SK-N-SH (cell line): ENCODE data around the gene LHPP. TPM values are rescaled to one million over a fixed set of nuclear protein-coding genes. Genes with fewer than 3 reads are reported as not detected.
A peak's percentile ranks its signal among the peaks of the same experiment; 100 is the strongest.

Experiments used
- CTCF ChIA-PET: fragments of 300-600, 350-600 bp; formaldehyde crosslinking; extraction: SDS; loops from one replicate; lab custom pipeline; 2021; lab: Yijun Ruan, JAX
- POLR2A ChIA-PET: fragments of 350-600 bp; sonication (Branson Sonifier 250); formaldehyde crosslinking; extraction: SDS; loops from one replicate; lab custom pipeline; 2020; ENCODE audit warnings: antibody characterized with exemption, inconsistent platforms; lab: Yijun Ruan, JAX
- DNase-seq: peaks from one replicate; pipeline ENCODE4 v3.0.0; 2012
- H2AFZ ChIP-seq: fragments of 200-600 bp; sonication (generic); 2 replicates; pipeline ENCODE4 v1.8.1; 2016; ENCODE audit warnings: antibody characterized with exemption, mild to moderate bottlenecking, low read depth
- H3F3A ChIP-seq: fragments of 200-600 bp; sonication (generic); replicated peaks from 2 replicates; pipeline ENCODE3; 2016; ENCODE audit warnings: antibody characterized with exemption, mild to moderate bottlenecking; ENCODE audit not compliant: insufficient read depth
- H3K27ac ChIP-seq, 2 experiments: fragments of 200-500 bp in 1 of 2; fragments of 200-600 bp in 1 of 2; sonication (Bioruptor generic) in 1 of 2; sonication (generic), shearing (Covaris generic) in 1 of 2; 2 replicates each; pipeline versions ENCODE4 v1.5.1 to v1.6.1; 2014 to 2016; ENCODE audit warnings: low read depth in 2 of 2, inconsistent platforms in 1 of 2, low read length in 1 of 2, mild to moderate bottlenecking in 1 of 2, mixed read lengths in 1 of 2
- H3K27me3 ChIP-seq: fragments of 200-600 bp; sonication (generic), shearing (Covaris generic); 2 replicates; pipeline ENCODE4 v1.6.1; 2016; ENCODE audit warnings: mixed run types; ENCODE audit not compliant: insufficient read depth
- H3K36me3 ChIP-seq, 2 experiments: fragments of 200-500 bp in 1 of 2; fragments of 200-600 bp in 1 of 2; sonication (Bioruptor generic) in 1 of 2; sonication (generic) in 1 of 2; replicated peaks in 1 of 2; 2 replicates each; pipeline versions ENCODE3 to v1.5.1; 2014 to 2016; ENCODE audit warnings: low read length in 1 of 2, mild to moderate bottlenecking in 1 of 2; ENCODE audit not compliant: insufficient read depth in 2 of 2, control insufficient read depth in 1 of 2
- H3K4me1 ChIP-seq, 2 experiments: fragments of 200-500 bp in 1 of 2; fragments of 200-600 bp in 1 of 2; sonication (Bioruptor generic) in 1 of 2; sonication (generic), shearing (Covaris generic) in 1 of 2; 2 replicates each; pipeline versions ENCODE4 v1.5.1 to v1.6.1; 2014 to 2016; ENCODE audit warnings: low read depth in 1 of 2, low read length in 1 of 2, mixed run types in 1 of 2; ENCODE audit not compliant: insufficient read depth in 2 of 2, control insufficient read depth in 1 of 2
- H3K4me2 ChIP-seq: fragments of 200-600 bp; sonication (generic), shearing (Covaris generic); 2 replicates; pipeline ENCODE4 v1.6.1; 2017; ENCODE audit warnings: mixed run types
- H3K4me3 ChIP-seq, 2 experiments: fragments of 200-500 bp in 1 of 2; fragments of 200-600 bp in 1 of 2; sonication (Bioruptor generic) in 1 of 2; sonication (generic), shearing (Covaris generic) in 1 of 2; 2 replicates each; pipeline versions ENCODE4 v1.5.1 to v1.8.1; 2014 to 2016; ENCODE audit warnings: low read depth in 2 of 2, inconsistent platforms in 1 of 2, low read length in 1 of 2, mild to moderate bottlenecking in 1 of 2, mixed read lengths in 1 of 2, moderate library complexity in 1 of 2
- H3K79me2 ChIP-seq: fragments of 200-600 bp; sonication (generic); 2 replicates; pipeline ENCODE4 v1.8.1; 2017; ENCODE audit warnings: mild to moderate bottlenecking; ENCODE audit not compliant: insufficient read depth
- H3K9ac ChIP-seq: fragments of 200-600 bp; sonication (generic); 2 replicates; pipeline ENCODE4 v1.6.1; 2017; ENCODE audit warnings: mixed run types
- H3K9me2 ChIP-seq: fragments of 200-600 bp; sonication (generic); 2 replicates; pipeline ENCODE4 v1.6.1; 2017; ENCODE audit warnings: mixed run types
- H3K9me3 ChIP-seq: fragments of 200-600 bp; sonication (generic); 2 replicates; pipeline ENCODE4 v1.6.1; 2017; ENCODE audit warnings: mixed run types, mild to moderate bottlenecking, moderate library complexity
- H4K20me1 ChIP-seq: fragments of 200-600 bp; sonication (generic); 2 replicates; pipeline ENCODE4 v1.6.1; 2017; ENCODE audit warnings: mild to moderate bottlenecking, mixed run types; ENCODE audit not compliant: insufficient read depth
- CHD2 ChIP-seq: fragments of 150-350 bp; IDR thresholded peaks from 2 replicates; pipeline ENCODE4 v1.6.1; 2018; ENCODE audit warnings: low read length; ENCODE audit not compliant: partially characterized antibody
- ELF1 ChIP-seq: IDR thresholded peaks from 2 replicates; pipeline ENCODE4 v1.4.0; 2012
- EP300 ChIP-seq, 2 experiments: IDR thresholded peaks; 2 replicates each; pipeline versions ENCODE4 v1.4.0 to v1.6.1; 2012; ENCODE audit warnings: borderline replicate concordance in 1 of 2, low read depth in 1 of 2, low read length in 1 of 2
- EZH2phosphoT487 ChIP-seq: fragments of 200-600 bp; sonication (generic); IDR thresholded peaks from 2 replicates; pipeline ENCODE4 v1.6.1; 2017; ENCODE audit warnings: low read depth, mixed run types, mild to moderate bottlenecking, antibody characterized with exemption, moderate library complexity, borderline replicate concordance
- FOSL2 ChIP-seq: IDR thresholded peaks from 2 replicates; pipeline ENCODE4 v1.4.0; 2012; ENCODE audit warnings: low read depth, mild to moderate bottlenecking, moderate library complexity, borderline replicate concordance
- FOXJ3 ChIP-seq: sonication (generic); formaldehyde crosslinking; IDR thresholded peaks from 2 replicates; pipeline ENCODE4 v1.5.1; 2020; ENCODE audit warnings: mild to moderate bottlenecking, missing genetic modification reagents
- FOXM1 ChIP-seq: IDR thresholded peaks from 2 replicates; pipeline ENCODE4 v1.4.0; 2012; ENCODE audit warnings: low read depth, mild to moderate bottlenecking
- GABPA ChIP-seq: IDR thresholded peaks from 2 replicates; pipeline ENCODE4 v1.4.0; 2012; ENCODE audit warnings: low read depth, mild to moderate bottlenecking
- IRF3 ChIP-seq: fragments of 150-350 bp; IDR thresholded peaks from 2 replicates; pipeline ENCODE4 v1.6.1; 2016; ENCODE audit warnings: mild to moderate bottlenecking, low read depth, low read length
- MAX ChIP-seq: IDR thresholded peaks from 2 replicates; pipeline ENCODE4 v1.4.0; 2012; ENCODE audit warnings: low read depth
- NRF1 ChIP-seq: IDR thresholded peaks from 2 replicates; pipeline ENCODE4 v1.6.1; 2012; ENCODE audit warnings: low read depth, mild to moderate bottlenecking, low read length
- PBX3 ChIP-seq: IDR thresholded peaks from 2 replicates; pipeline ENCODE4; 2012
- RCOR1 ChIP-seq: fragments of 150-350 bp; IDR thresholded peaks from 2 replicates; pipeline ENCODE4 v1.6.1; 2017; ENCODE audit warnings: antibody characterized with exemption, low read length
- RFX5 ChIP-seq: IDR thresholded peaks from 2 replicates; pipeline ENCODE4 v1.6.1; 2012; ENCODE audit warnings: mild to moderate bottlenecking, improper control_type of control experiment, low read length
- RXRA ChIP-seq: IDR thresholded peaks from 2 replicates; pipeline ENCODE4 v1.4.0; 2012; ENCODE audit warnings: low read depth, mild to moderate bottlenecking, borderline replicate concordance
- SIN3A ChIP-seq: IDR thresholded peaks from 2 replicates; pipeline ENCODE4 v1.6.1; 2012; ENCODE audit warnings: low read depth, mild to moderate bottlenecking, low read length, moderate library complexity, borderline replicate concordance
- TAF1 ChIP-seq: IDR thresholded peaks from 2 replicates; pipeline ENCODE4 v1.6.1; 2012; ENCODE audit warnings: low read depth, mild to moderate bottlenecking, low read length, moderate library complexity, borderline replicate concordance
- TCF12 ChIP-seq: IDR thresholded peaks from 2 replicates; pipeline ENCODE4 v1.4.0; 2012
- TEAD4 ChIP-seq: IDR thresholded peaks from 2 replicates; pipeline ENCODE4 v1.4.0; 2012; ENCODE audit warnings: mild to moderate bottlenecking, borderline replicate concordance; ENCODE audit not compliant: insufficient read depth
- USF2 ChIP-seq: fragments of 150-350 bp; IDR thresholded peaks from 2 replicates; pipeline ENCODE4 v1.6.1; 2017; ENCODE audit warnings: antibody characterized with exemption, low read length, low read depth, borderline replicate concordance
- ZBTB33 ChIP-seq: IDR thresholded peaks from 2 replicates; pipeline ENCODE4 v1.4.0; 2012; ENCODE audit warnings: low read depth, borderline replicate concordance
- whole genome bisulfite sequencing: methylation state at CpG from one replicate; pipeline ENCODE4 v1.1.6; 2017; ENCODE audit warnings: low lambda C conversion rate; 5-methylcytosine and 5-hydroxymethylcytosine counted together
- polyA plus RNA-seq, 3 experiments: library from polyadenylated mRNA; depleted of rRNA; stranded (reverse); fragments of >200 nt; gene quantifications; 2 replicates each; pipeline ENCODE4 v1.2.3, GENCODE V29; 2012

Gene LHPP
- polyA plus RNA-seq, 1 of the 3 experiments (the other 2 are of a cell fraction): 29.8 TPM

GRCh38 chr10:124649214-124649613 is 187.6 kb downstream of the LHPP start:
- Histone ChIP-seq H3K79me2 (peaks cover 11% of the 10 kb centered on the region; the same call in 1 of the 2 replicates), H3K4me1 (peaks cover 24 to 96% of the 10 kb centered on the region in 2 experiments), H3K9me2 (no peaks in the 10 kb centered on the region), H3K4me2 (peak overlapping the region; percentile 53; the same call in 1 of the 2 replicates), H4K20me1 (no peaks in the 10 kb centered on the region), H3F3A (peaks cover 4% of the 10 kb centered on the region), H3K27me3 (no peaks in the 10 kb centered on the region), H3K4me3 (no peak overlapping the region), H3K9me3 (no peaks in the 10 kb centered on the region), H3K36me3 (no peaks in the 10 kb centered on the region), H3K9ac (no peak overlapping the region), H3K27ac (peak overlapping the region; percentile 46 to 97; a peak in 3 of 4 replicates), H2AFZ (no peak overlapping the region)
- ChIA-PET POLR2A (interaction anchor here (0.8 to 1.7 kb wide), 2 partner anchors 22 to 57 kb away, joined by 3 to 10 read pairs; no protein-coding TSS in a partner anchor), CTCF (interaction anchor here (0.9 to 3.6 kb wide), 17 partner anchors 11 to 120 kb away, joined by 3 to 36 read pairs (median 4); no protein-coding TSS in a partner anchor)
- TF ChIP-seq EZH2phosphoT487 (no peak), ZBTB33 (no peak), NRF1 (no peak), RCOR1 (no peak), PBX3 (no peak), TAF1 (no peak), TCF12 (no peak), FOXJ3 (CRISPR knock-in tag) (no peak), IRF3 (no peak), FOXM1 (no peak), RFX5 (no peak), FOSL2 (no peak), TEAD4 (no peak)
- 67% methylated on average over 4 of the region's 5 CpGs for WGBS
- peak; percentile 65 for DNase-seq

- Histone ChIP-seq H2AFZ (no peak overlapping the region), H3K79me2 (peaks cover 11% of the 10 kb centered on the region; the same call in 1 of the 2 replicates), H3K4me2 (no peak overlapping the region), H3K36me3 (no peaks in the 10 kb centered on the region), H3K4me1 (peaks cover 24 to 91% of the 10 kb centered on the region in 2 experiments), H4K20me1 (no peaks in the 10 kb centered on the region), H3F3A (peaks cover 4% of the 10 kb centered on the region), H3K9me3 (no peaks in the 10 kb centered on the region), H3K9ac (no peak overlapping the region), H3K27me3 (no peaks in the 10 kb centered on the region), H3K9me2 (no peaks in the 10 kb centered on the region), H3K27ac (peak overlapping the region in 1 of 2 experiments; percentile 97; a peak in 2 of 4 replicates), H3K4me3 (no peak overlapping the region)
- no peak for DNase-seq
- ChIA-PET POLR2A (no interaction called here), CTCF (interaction anchor here (0.8 to 3.6 kb wide), 2 partner anchors 91 to 119 kb away, joined by 3 to 36 read pairs; no protein-coding TSS in a partner anchor)
- 97% methylated on average over 12 of the region's 12 CpGs for WGBS
- TF ChIP-seq FOXJ3 (CRISPR knock-in tag) (no peak), GABPA (no peak), NRF1 (no peak), EP300 (IDR thresholded peaks at IDR 0.05; ENCODE audit: borderline replicate concordance in 1 of 2, low read depth in 1 of 2, low read length in 1 of 2) (no peak), MAX (no peak), ELF1 (no peak), SIN3A (no peak), RXRA (no peak), RCOR1 (no peak), PBX3 (no peak), FOXM1 (no peak), USF2 (no peak), CHD2 (no peak), FOSL2 (no peak)
These were observed 188.6 kb downstream of the LHPP start for GRCh38 chr10:124650263-124650662.
